ENCODE measurements around the gene DNMBP.
"Not testable (repeated sequence)": the region's sequence is repeated elsewhere in the genome, so short reads cannot be mapped to it uniquely, and the experiment has no call there.

Gene DNMBP

GRCh38 chr10:99915414-99915813 is 94.3 kb downstream of the DNMBP start:
- DNase-seq: no peak

- no peak for DNase-seq
Measured at GRCh38 chr10:99914236-99914635, 95.5 kb downstream of the DNMBP start.

GRCh38 chr10:99913831-99914235 is 95.9 kb downstream of the DNMBP start:
- DNase-seq: no peak

GRCh38 chr10:99912041-99912440 is 97.7 kb downstream of the DNMBP start:
- no peak for DNase-seq

GRCh38 chr10:99908512-99908911 is 101.2 kb downstream of the DNMBP start:
- no peak for DNase-seq

- no peak for DNase-seq
Measured at GRCh38 chr10:99906470-99906869, 103.3 kb downstream of the DNMBP start.

GRCh38 chr10:99905971-99906370 is 103.8 kb downstream of the DNMBP start:
- DNase-seq: no peak

GRCh38 chr10:99895867-99896266 is 113.9 kb downstream of the DNMBP start:
- DNase-seq: no peak

- DNase-seq: not testable (repeated sequence)
Measured at GRCh38 chr10:99895066-99895465, 114.7 kb downstream of the DNMBP start.

GRCh38 chr10:99894613-99895012 is 115.1 kb downstream of the DNMBP start:
- DNase-seq: no peak

- DNase-seq: no peak
Measured at GRCh38 chr10:99888622-99889021, 121.1 kb downstream of the DNMBP start.

- no peak for DNase-seq
Measured at GRCh38 chr10:99883523-99883922, 126.2 kb downstream of the DNMBP start.

- DNase-seq: no peak
Measured at GRCh38 chr10:99881371-99881770, 128.4 kb downstream of the DNMBP start.

- DNase-seq: no peak
Measured at GRCh38 chr10:99880080-99880835, 129.5 kb downstream of the DNMBP start.

GRCh38 chr10:99875473-99875872 is 134.3 kb downstream of the DNMBP start:
- no peak for DNase-seq

- no peak for DNase-seq
Measured at GRCh38 chr10:99874341-99875085, 135.2 kb downstream of the DNMBP start.

- no peak for DNase-seq
Measured at GRCh38 chr10:99873846-99874245, 135.9 kb downstream of the DNMBP start.

- no peak for DNase-seq
Measured at GRCh38 chr10:99872367-99873162, 137.2 kb downstream of the DNMBP start.

GRCh38 chr10:99870123-99870730 is 139.5 kb downstream of the DNMBP start:
- no peak for DNase-seq

- no peak for DNase-seq
Measured at GRCh38 chr10:99869581-99870122, 140.1 kb downstream of the DNMBP start.

GRCh38 chr10:99867250-99867649 is 142.5 kb downstream of the DNMBP start:
- DNase-seq: not testable (repeated sequence)

- DNase-seq: not testable (repeated sequence)
Measured at GRCh38 chr10:99863535-99864240, 146.1 kb downstream of the DNMBP start.
